ENCODE measurements around the gene SRPK1.

SRPK1 gene

DNA sequence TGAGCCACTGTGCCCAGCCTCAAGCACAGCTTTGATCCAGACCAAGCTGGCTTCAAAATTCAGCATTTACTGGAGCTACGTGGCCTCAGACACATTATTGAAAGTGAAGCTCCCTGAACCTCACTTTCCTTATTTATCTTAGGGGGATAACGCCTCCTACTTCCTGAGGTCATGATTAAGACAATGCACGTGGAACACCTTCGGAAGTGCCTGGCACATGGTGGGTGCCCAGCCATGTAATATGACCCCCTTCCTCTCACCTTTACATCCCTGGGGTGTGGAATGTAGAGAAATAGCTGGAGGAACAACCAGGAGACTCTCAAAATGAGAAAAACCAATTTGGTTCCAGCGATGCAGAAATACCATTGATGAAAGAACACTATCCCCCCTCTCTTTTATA is 122.2 kb downstream of the SRPK1 start:
- no peak for DNase-seq (ENCODE audit: low read depth, low spot score)
- Histone ChIP-seq H3K27me3 (ENCODE audit: control insufficient read depth, insufficient read depth, low read length) (no peaks in the 10 kb centered on the region), H3K36me3 (ENCODE audit: control insufficient read depth, insufficient read depth, low read length) (no peaks in the 10 kb centered on the region), H3K4me1 (ENCODE audit: control insufficient read depth, insufficient read depth, low read length) (peaks cover 1% of the 10 kb centered on the region; the same call in 1 of the 2 replicates), H3K27ac (ENCODE audit: low read length) (no peak overlapping the region), H3K9me3 (ENCODE audit: control insufficient read depth, insufficient read depth, low read length) (no peaks in the 10 kb centered on the region), H3K4me3 (ENCODE audit: low read length) (no peak overlapping the region)
- WGBS (ENCODE audit: insufficient coverage, insufficient read length): no CpG with 5 or more reads among the region's 5 CpGs

DNA sequence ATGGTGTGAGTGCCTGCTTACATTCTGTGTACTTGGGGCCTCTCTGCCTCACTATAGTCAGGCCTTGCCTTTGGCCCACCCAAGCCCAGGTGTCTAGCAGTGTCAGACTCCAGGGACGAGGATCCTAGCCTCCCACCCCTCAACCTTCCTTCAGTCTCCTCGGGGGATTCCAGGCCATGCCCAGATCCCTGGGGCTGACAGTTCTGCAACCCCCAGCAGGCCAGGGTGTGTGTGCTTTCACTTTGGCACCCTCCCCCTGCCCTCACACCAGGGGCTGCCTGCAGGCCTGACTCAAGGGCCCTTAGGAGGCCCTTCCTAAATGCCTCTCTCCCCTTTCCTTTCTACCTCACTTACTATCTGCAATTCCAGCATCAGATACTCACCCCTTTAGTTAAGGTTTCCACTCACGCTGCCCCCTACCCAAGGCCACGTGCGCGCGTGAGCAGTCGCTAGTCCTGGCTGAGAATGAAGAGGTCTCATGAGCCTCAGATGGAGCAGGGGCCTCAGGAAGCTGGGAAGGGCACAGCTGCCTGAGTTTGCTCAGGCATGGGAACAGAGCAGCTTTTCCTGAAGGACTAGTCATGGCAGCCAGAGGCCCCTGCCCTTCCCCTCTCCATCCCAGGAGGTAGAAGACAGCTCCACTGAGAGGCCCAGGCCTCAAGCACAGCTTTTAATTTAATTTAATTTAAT is 122.9 kb downstream of the SRPK1 start:
- Histone ChIP-seq H3K27me3 (ENCODE audit: control insufficient read depth, insufficient read depth, low read length) (no peaks in the 10 kb centered on the region), H3K36me3 (ENCODE audit: control insufficient read depth, insufficient read depth, low read length) (no peaks in the 10 kb centered on the region), H3K9me3 (ENCODE audit: control insufficient read depth, insufficient read depth, low read length) (no peaks in the 10 kb centered on the region), H3K4me1 (ENCODE audit: control insufficient read depth, insufficient read depth, low read length) (peaks cover 1% of the 10 kb centered on the region; the same call in 1 of the 2 replicates), H3K4me3 (ENCODE audit: low read length) (no peak overlapping the region), H3K27ac (ENCODE audit: low read length) (no peak overlapping the region)
- no CpG with 5 or more reads among the region's 8 CpGs for WGBS (ENCODE audit: insufficient coverage, insufficient read length)
- DNase-seq (ENCODE audit: low read depth, low spot score): no peak

DNA sequence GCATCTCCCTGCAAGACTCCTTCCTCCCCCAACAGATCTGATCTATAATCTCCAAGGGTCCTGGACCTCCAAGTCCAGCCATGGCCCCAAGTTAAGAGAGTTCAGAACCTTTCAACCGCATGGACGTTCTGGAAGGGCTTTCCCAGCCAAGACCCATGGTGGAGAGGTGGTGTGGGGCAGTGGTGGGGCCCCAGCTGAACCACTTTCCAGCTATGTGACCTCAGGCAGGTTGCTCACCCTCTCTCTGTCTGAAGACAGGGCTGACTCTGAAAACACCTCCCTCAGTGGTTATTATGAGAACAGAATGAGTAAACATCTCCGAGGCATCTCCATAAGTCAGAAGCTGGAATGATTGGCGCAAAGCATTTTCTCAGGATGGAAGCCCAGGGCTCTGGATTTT is 124.7 kb downstream of the SRPK1 start:
- H3K4me1 ChIP-seq (ENCODE audit: control insufficient read depth, insufficient read depth, low read length): peaks cover 1% of the 10 kb centered on the region; the same call in 1 of the 2 replicates
- H3K27ac ChIP-seq (ENCODE audit: low read length): no peak overlapping the region
- no CpG with 5 or more reads among the region's 4 CpGs for WGBS (ENCODE audit: insufficient coverage, insufficient read length)
- no peaks in the 10 kb centered on the region for H3K9me3 ChIP-seq (ENCODE audit: control insufficient read depth, insufficient read depth, low read length)
- no peak overlapping the region for H3K4me3 ChIP-seq (ENCODE audit: low read length)
- no peaks in the 10 kb centered on the region for H3K27me3 ChIP-seq (ENCODE audit: control insufficient read depth, insufficient read depth, low read length)
- H3K36me3 ChIP-seq (ENCODE audit: control insufficient read depth, insufficient read depth, low read length): no peaks in the 10 kb centered on the region
- no peak for DNase-seq (ENCODE audit: low read depth, low spot score)

DNA sequence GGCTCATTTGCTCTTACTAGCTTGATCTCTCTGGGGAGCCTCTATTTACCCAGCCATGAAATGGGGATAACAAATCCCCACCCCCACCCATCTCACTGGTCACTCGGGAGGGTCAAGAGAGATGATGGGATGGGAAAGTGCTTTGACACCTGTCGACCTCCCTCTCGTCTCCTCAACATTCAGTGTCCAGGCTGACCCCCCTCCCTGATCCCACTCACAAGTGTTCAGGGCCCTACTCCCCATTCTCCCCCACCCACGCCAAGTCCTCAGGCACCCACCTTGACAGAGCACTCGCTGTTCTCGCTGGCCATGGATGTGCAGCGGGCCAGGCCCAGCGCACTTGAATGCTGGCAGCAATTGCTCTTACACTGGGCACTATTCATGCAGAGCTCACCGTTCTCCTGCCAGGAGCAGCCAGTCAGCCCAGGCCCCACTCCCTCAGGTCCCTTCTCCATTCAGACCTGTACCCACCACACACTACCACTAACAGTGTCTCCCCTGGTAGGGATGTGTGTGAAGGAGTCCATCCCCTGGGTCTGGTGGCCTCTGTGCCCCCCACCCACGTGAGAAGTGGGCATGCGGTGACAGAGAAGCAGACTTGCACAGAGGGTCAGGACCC is 125.3 kb downstream of the SRPK1 start:
- Histone ChIP-seq H3K27me3 (ENCODE audit: control insufficient read depth, insufficient read depth, low read length) (no peaks in the 10 kb centered on the region), H3K4me3 (ENCODE audit: low read length) (no peak overlapping the region; the same call in 1 of the 2 replicates), H3K36me3 (ENCODE audit: control insufficient read depth, insufficient read depth, low read length) (no peaks in the 10 kb centered on the region), H3K27ac (ENCODE audit: low read length) (no peak overlapping the region), H3K9me3 (ENCODE audit: control insufficient read depth, insufficient read depth, low read length) (no peaks in the 10 kb centered on the region), H3K4me1 (ENCODE audit: control insufficient read depth, insufficient read depth, low read length) (peaks cover 1% of the 10 kb centered on the region; the same call in 1 of the 2 replicates)
- DNase-seq (ENCODE audit: low read depth, low spot score): no peak
- whole genome bisulfite sequencing (ENCODE audit: insufficient coverage, insufficient read length): no CpG with 5 or more reads among the region's 11 CpGs

DNA sequence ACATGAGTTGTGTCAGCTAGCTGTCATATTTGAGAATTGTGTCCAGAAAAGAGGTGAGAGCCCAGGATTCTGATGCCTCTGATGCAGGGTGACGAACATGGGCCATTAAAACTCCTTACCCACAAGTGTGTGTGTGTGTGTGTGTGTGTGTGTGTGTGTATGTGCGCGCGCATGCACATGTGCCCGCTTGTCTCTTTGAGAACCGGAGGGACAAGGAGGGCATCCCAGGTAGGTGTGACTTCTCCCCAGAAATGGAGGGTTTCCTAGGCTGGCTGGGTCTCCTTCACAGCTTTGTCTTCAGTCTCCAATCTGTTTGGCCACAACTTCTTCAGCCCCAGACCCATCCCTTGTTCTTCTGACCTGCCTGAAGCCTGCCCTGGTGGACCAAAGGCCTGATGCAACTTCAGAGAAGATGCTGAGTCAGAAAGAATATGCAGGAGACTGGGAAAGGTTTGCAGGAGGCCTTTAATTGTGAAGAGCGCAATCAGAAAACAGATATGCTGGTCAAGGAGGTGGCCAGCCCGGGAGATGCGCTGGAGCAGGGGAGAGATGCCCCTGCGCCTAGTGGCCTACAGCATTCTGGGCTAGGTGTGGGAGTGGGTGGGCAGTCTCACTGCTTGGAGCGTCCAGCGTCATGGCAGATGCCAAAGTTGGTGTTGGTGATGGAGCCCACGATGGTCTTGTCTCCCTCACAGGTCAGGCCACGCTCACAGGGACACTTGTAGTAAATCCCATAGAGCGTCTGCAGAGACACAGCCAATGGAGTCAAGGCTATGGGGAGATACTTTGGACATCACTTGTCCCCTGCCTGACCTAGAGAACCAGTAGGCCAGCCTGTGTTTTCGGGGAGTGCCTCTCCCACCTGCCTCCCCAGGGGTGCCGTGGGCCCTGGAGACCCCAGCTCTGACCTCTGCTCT is 126.1 kb downstream of the SRPK1 start:
- no CpG with 5 or more reads among the region's 17 CpGs for WGBS (ENCODE audit: insufficient coverage, insufficient read length)
- no peaks in the 10 kb centered on the region for H3K27me3 ChIP-seq (ENCODE audit: control insufficient read depth, insufficient read depth, low read length)
- peaks cover 1% of the 10 kb centered on the region; the same call in 1 of the 2 replicates for H3K4me1 ChIP-seq (ENCODE audit: control insufficient read depth, insufficient read depth, low read length)
- no peak overlapping the region for H3K4me3 ChIP-seq (ENCODE audit: low read length)
- no peaks in the 10 kb centered on the region for H3K36me3 ChIP-seq (ENCODE audit: control insufficient read depth, insufficient read depth, low read length)
- H3K27ac ChIP-seq (ENCODE audit: low read length): no peak overlapping the region
- DNase-seq (ENCODE audit: low read depth, low spot score): no peak
- H3K9me3 ChIP-seq (ENCODE audit: control insufficient read depth, insufficient read depth, low read length): no peaks in the 10 kb centered on the region

DNA sequence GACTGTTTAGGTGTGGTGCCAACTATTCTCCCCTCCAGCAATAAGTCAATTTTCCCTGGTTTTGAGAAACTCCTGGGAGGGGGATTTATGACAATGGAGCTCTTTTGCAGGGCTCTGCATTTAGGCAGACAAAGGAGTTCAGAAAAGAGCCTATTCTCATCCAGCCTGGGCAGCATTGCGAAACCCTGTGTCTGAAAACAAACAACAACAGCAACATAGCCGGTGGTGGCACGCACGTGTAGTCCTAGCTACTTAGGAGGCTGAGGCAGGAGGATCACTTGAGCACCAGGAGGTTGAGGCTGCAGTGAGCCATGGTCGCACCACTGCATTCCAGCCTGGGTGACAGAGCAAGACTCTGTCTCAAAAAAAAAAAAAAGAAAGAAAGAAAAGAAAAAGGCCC is 130.2 kb downstream of the SRPK1 start:
- H3K4me3 ChIP-seq (ENCODE audit: low read length): no peak overlapping the region
- no peaks in the 10 kb centered on the region for H3K9me3 ChIP-seq (ENCODE audit: control insufficient read depth, insufficient read depth, low read length)
- no CpG with 5 or more reads among the region's 5 CpGs for WGBS (ENCODE audit: insufficient coverage, insufficient read length)
- no peaks in the 10 kb centered on the region for H3K27me3 ChIP-seq (ENCODE audit: control insufficient read depth, insufficient read depth, low read length)
- H3K36me3 ChIP-seq (ENCODE audit: control insufficient read depth, insufficient read depth, low read length): no peaks in the 10 kb centered on the region
- no peaks in the 10 kb centered on the region for H3K4me1 ChIP-seq (ENCODE audit: control insufficient read depth, insufficient read depth, low read length)
- no peak for DNase-seq (ENCODE audit: low read depth, low spot score)
- H3K27ac ChIP-seq (ENCODE audit: low read length): no peak overlapping the region

DNA sequence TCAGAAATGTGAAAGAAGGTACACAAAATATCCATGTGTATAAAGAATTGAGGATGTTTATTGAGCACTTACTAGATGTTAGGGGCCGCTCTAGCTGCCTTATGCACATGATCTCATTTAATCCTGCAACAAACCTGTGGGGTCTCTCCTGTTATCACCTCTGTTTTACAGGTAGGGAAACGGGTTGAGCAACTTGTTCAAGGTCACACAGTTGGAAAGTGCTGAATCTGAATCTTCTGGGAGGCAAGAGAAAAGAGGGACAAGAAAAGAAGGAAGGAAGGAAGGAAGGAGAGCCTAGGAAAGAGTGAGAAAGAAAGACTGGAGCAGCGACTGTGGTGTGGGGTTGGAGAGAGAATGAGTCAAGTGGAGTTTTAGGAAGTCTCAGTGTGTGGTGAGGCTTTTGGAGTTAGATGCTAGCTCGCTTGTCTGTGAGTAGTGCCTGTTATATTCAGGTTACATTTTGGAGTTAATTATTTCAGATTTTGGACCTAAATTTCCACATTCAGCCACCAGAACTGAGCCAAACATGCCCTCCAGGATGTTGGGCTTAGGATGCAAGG is 132.4 kb downstream of the SRPK1 start:
- no peak for DNase-seq (ENCODE audit: low read depth, low spot score)
- Histone ChIP-seq H3K27ac (ENCODE audit: low read length) (no peak overlapping the region), H3K36me3 (ENCODE audit: control insufficient read depth, insufficient read depth, low read length) (no peaks in the 10 kb centered on the region), H3K4me1 (ENCODE audit: control insufficient read depth, insufficient read depth, low read length) (no peaks in the 10 kb centered on the region), H3K27me3 (ENCODE audit: control insufficient read depth, insufficient read depth, low read length) (no peaks in the 10 kb centered on the region), H3K4me3 (ENCODE audit: low read length) (no peak overlapping the region), H3K9me3 (ENCODE audit: control insufficient read depth, insufficient read depth, low read length) (no peaks in the 10 kb centered on the region)
- WGBS (ENCODE audit: insufficient coverage, insufficient read length): no CpG with 5 or more reads among the region's 4 CpGs

DNA sequence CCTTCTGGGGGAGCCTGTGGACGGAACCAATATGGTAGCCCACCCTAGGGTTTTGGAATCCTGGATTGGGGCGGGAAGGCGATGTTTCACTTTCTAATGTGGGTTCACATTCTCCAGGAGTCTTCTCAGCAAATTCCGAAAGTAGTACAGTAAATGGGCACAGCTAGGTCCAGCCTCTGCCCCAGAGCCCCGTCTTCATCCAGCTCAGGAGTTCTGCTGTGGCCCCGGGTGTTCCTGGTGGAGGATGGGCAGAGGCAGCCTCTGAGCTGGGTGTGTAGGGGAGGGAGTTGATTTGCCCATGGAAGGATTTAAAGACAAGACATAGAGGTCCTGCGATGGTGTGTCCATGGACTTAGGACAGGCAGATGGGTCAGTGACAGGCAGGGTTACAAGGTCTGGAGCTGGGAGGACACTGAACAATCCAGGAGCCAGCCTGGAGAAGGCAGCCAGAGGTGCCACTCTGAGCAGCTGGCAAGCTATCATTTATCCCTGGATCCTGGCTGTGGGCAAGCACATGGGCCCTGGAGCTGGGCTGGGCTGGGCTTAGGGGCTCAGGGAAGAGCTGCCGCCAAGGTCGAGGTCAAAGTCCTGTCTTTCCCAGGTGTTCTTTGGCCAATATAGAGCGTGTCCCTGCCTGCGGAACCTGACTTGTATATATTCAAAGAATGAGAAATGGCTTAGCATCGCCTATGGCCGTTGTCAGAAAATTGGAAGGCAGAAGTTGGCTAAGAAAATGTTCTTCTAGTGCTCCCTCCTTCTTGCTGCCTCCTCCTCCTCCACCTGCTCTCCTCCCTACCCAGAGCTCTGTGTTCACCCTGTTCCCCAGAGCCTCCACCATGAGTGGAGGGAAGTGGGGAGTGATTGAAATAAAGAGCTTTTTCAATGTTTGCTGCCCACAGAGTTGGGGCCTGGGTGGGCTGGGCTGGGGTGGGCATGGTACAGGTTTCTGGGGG is 133.4 kb downstream of the SRPK1 start:
- H3K27me3 ChIP-seq (ENCODE audit: control insufficient read depth, insufficient read depth, low read length): no peaks in the 10 kb centered on the region
- H3K4me1 ChIP-seq (ENCODE audit: control insufficient read depth, insufficient read depth, low read length): no peaks in the 10 kb centered on the region
- no peaks in the 10 kb centered on the region for H3K36me3 ChIP-seq (ENCODE audit: control insufficient read depth, insufficient read depth, low read length)
- no peak overlapping the region for H3K4me3 ChIP-seq (ENCODE audit: low read length)
- H3K27ac ChIP-seq (ENCODE audit: low read length): no peak overlapping the region
- H3K9me3 ChIP-seq (ENCODE audit: control insufficient read depth, insufficient read depth, low read length): no peaks in the 10 kb centered on the region
- WGBS (ENCODE audit: insufficient coverage, insufficient read length): no CpG with 5 or more reads among the region's 13 CpGs
- no peak for DNase-seq (ENCODE audit: low read depth, low spot score)

DNA sequence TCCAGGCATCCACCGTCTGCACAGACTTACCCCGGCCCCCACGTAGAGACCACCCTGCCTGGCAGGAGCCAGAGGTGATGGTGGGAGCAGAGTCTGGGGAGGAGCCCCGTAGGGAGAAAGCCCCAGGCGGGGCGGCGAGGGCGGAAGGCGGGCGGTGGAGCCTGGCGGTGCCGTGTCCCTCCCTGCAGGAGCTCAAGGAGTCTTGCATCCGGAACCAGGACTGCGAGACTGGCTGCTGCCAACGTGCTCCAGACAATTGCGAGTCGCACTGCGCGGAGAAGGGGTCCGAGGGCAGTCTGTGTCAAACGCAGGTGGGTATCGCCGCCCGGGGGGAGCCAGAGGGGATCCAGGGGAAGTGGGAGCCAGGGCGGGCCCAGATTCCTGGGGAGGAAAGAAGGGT is 134.1 kb downstream of the SRPK1 start:
- WGBS (ENCODE audit: insufficient coverage, insufficient read length): no CpG with 5 or more reads among the region's 25 CpGs
- H3K4me1 ChIP-seq (ENCODE audit: control insufficient read depth, insufficient read depth, low read length): no peaks in the 10 kb centered on the region
- H3K27me3 ChIP-seq (ENCODE audit: control insufficient read depth, insufficient read depth, low read length): no peaks in the 10 kb centered on the region
- no peak overlapping the region for H3K27ac ChIP-seq (ENCODE audit: low read length)
- DNase-seq (ENCODE audit: low read depth, low spot score): no peak
- no peaks in the 10 kb centered on the region for H3K36me3 ChIP-seq (ENCODE audit: control insufficient read depth, insufficient read depth, low read length)
- no peak overlapping the region for H3K4me3 ChIP-seq (ENCODE audit: low read length)
- no peaks in the 10 kb centered on the region for H3K9me3 ChIP-seq (ENCODE audit: control insufficient read depth, insufficient read depth, low read length)
